Left kidney (tissue), 2 donors: ENCODE measurements around the gene KDM5A. TPM values are rescaled to one million over a fixed set of nuclear protein-coding genes. Genes with fewer than 3 reads are reported as not detected.

ENCODE experiments used
- DNase-seq: peaks from one replicate; pipeline ENCODE4 v3.0.0-alpha.2; 2013
- polyA plus RNA-seq: library from polyadenylated mRNA; unstranded; fragments of 120-200 nt; gene quantifications from one replicate; pipeline ENCODE4 v1.2.1, GENCODE V29; 2013; ENCODE audit not compliant: insufficient read length

Gene KDM5A
- polyA plus RNA-seq, 1 donor, result 47.0 TPM

- no peak for DNase-seq
Observed at GRCh38 chr12:273382-273781, 115.7 kb downstream of the KDM5A start.

- DNase-seq, result no peak
Observed at GRCh38 chr12:272942-273341, 116.2 kb downstream of the KDM5A start.

- no peak for DNase-seq
Observed at GRCh38 chr12:271161-271560, 118.0 kb downstream of the KDM5A start.

GRCh38 chr12:269191-269590 lies 119.9 kb downstream of the KDM5A start:
- no peak for DNase-seq

GRCh38 chr12:268483-268840 lies 120.7 kb downstream of the KDM5A start:
- DNase-seq, result no peak

GRCh38 chr12:267581-268482 lies 121.3 kb downstream of the KDM5A start:
- DNase-seq, result no peak

- DNase-seq, result no peak
Observed at GRCh38 chr12:265096-265495, 124.0 kb downstream of the KDM5A start.

GRCh38 chr12:264269-264668 lies 124.9 kb downstream of the KDM5A start:
- DNase-seq, result no peak

GRCh38 chr12:263574-263973 lies 125.5 kb downstream of the KDM5A start:
- no peak for DNase-seq

GRCh38 chr12:262817-263216 lies 126.3 kb downstream of the KDM5A start, which contains the start of gene SLC6A13:
Gene SLC6A13, minus strand, starts transcription at chr12:262836. Its CDS starts 2,784 bp downstream, at chr12:260052.
- peak; percentile 85 for DNase-seq

- no peak for DNase-seq
Observed at GRCh38 chr12:262113-262512, 127.0 kb downstream of the KDM5A start.

- no peak for DNase-seq
Observed at GRCh38 chr12:257521-258321, 131.4 kb downstream of the KDM5A start.

GRCh38 chr12:256958-257357 lies 132.2 kb downstream of the KDM5A start:
- DNase-seq, result no peak

- no peak for DNase-seq
Observed at GRCh38 chr12:256225-256624, 132.9 kb downstream of the KDM5A start.

GRCh38 chr12:254912-255311 lies 134.2 kb downstream of the KDM5A start:
- DNase-seq, result no peak

- no peak for DNase-seq
Observed at GRCh38 chr12:254039-254438, 135.1 kb downstream of the KDM5A start.

GRCh38 chr12:253116-253831 lies 135.8 kb downstream of the KDM5A start:
- no peak for DNase-seq

- DNase-seq, result peak; percentile 83
Observed at GRCh38 chr12:252636-253035, 136.5 kb downstream of the KDM5A start.

GRCh38 chr12:247271-247670 lies 141.8 kb downstream of the KDM5A start:
- no peak for DNase-seq

- DNase-seq, result no peak
Observed at GRCh38 chr12:243381-243780, 145.7 kb downstream of the KDM5A start.

- no peak for DNase-seq
Observed at GRCh38 chr12:242496-242895, 146.6 kb downstream of the KDM5A start.

- DNase-seq, result no peak
Observed at GRCh38 chr12:241266-241665, 147.9 kb downstream of the KDM5A start.

- no peak for DNase-seq
Observed at GRCh38 chr12:240566-240965, 148.6 kb downstream of the KDM5A start.
